GM11168 (cell line): ENCODE results near the gene EML1.

Experiments
- in situ Hi-C: fragments of 300-500 bp; cut with MboI; formaldehyde crosslinking; loops from one replicate; pipeline ENCODE4 v1.12.0; 2022; ENCODE audit warnings: low sequenced_read_pairs; ENCODE audit not compliant: unreplicated experiment

Gene EML1

GRCh38 chr14:99887407-99887806 lies 94.2 kb downstream of the EML1 start:
- in situ Hi-C loops, result loop anchor here (10.0 to 25.0 kb wide), 3 partner anchors 153 to 375 kb away; partner anchors contain the start of gene CYP46A1

- in situ Hi-C loops, result loop anchor here (10.0 to 25.0 kb wide), 3 partner anchors 153 to 376 kb away; partner anchors contain the start of gene CYP46A1
Observed at GRCh38 chr14:99888149-99888548, 94.9 kb downstream of the EML1 start.

GRCh38 chr14:99889268-99889667 lies 96.1 kb downstream of the EML1 start:
- in situ Hi-C loops, result loop anchor here (10.0 to 25.0 kb wide), 3 partner anchors 154 to 377 kb away; partner anchors contain the start of gene CYP46A1

- in situ Hi-C loops, result loop anchor here (25.0 kb wide), 1 partner anchor 379 kb away; no protein-coding TSS in a partner anchor
Observed at GRCh38 chr14:99891266-99891665, 98.1 kb downstream of the EML1 start.

- in situ Hi-C loops, result loop anchor here (25.0 kb wide), 1 partner anchor 380 kb away; no protein-coding TSS in a partner anchor
Observed at GRCh38 chr14:99891900-99892299, 98.7 kb downstream of the EML1 start.

GRCh38 chr14:99892406-99892805 lies 99.2 kb downstream of the EML1 start:
- in situ Hi-C loops, result loop anchor here (25.0 kb wide), 1 partner anchor 380 kb away; no protein-coding TSS in a partner anchor

GRCh38 chr14:99896361-99896760 lies 103.1 kb downstream of the EML1 start:
- in situ Hi-C loops, result loop anchor here (25.0 kb wide), 1 partner anchor 384 kb away; no protein-coding TSS in a partner anchor

- in situ Hi-C loops, result loop anchor here (25.0 kb wide), 1 partner anchor 387 kb away; no protein-coding TSS in a partner anchor
Observed at GRCh38 chr14:99899578-99900178, 106.5 kb downstream of the EML1 start.

- in situ Hi-C loops, result no loop called here
Observed at GRCh38 chr14:99902925-99903324, 109.7 kb downstream of the EML1 start.

- in situ Hi-C loops, result no loop called here
Observed at GRCh38 chr14:99904506-99904905, 111.3 kb downstream of the EML1 start.

GRCh38 chr14:99905121-99905520 lies 111.9 kb downstream of the EML1 start:
- in situ Hi-C loops, result no loop called here

- in situ Hi-C loops, result no loop called here
Observed at GRCh38 chr14:99907761-99908652, 114.8 kb downstream of the EML1 start.

- in situ Hi-C loops, result no loop called here
Observed at GRCh38 chr14:99908653-99909250, 115.5 kb downstream of the EML1 start.

GRCh38 chr14:99909513-99910064 lies 116.4 kb downstream of the EML1 start:
- in situ Hi-C loops, result no loop called here

- in situ Hi-C loops, result no loop called here
Observed at GRCh38 chr14:99910337-99911309, 117.4 kb downstream of the EML1 start.

GRCh38 chr14:99915305-99916090 lies 122.3 kb downstream of the EML1 start:
- in situ Hi-C loops, result no loop called here

GRCh38 chr14:99916091-99916383 lies 122.8 kb downstream of the EML1 start:
- in situ Hi-C loops, result no loop called here

- in situ Hi-C loops, result no loop called here
Observed at GRCh38 chr14:99918781-99919180, 125.6 kb downstream of the EML1 start.

- in situ Hi-C loops, result no loop called here
Observed at GRCh38 chr14:99921425-99921824, 128.2 kb downstream of the EML1 start.
